ENCODE measurements around the gene QDPR.

- TF ChIP-seq CTCF (IDR thresholded peaks at IDR 0.05) (no peak), POLR2A (IDR thresholded peaks at IDR 0.05) (no peak)
Measured at GRCh38 chr4:17534705-17535104, 22.8 kb upstream of the QDPR start.
